ENCODE measurements around the gene TAS2R19. TPM values are rescaled to one million over a fixed set of nuclear protein-coding genes. Genes with fewer than 3 reads are reported as not detected.
"Not testable (repeated sequence)": the region's sequence is repeated elsewhere in the genome, so short reads cannot be mapped to it uniquely, and the experiment has no call there.

The TAS2R19 gene
- 0.32 and 0.55 TPM in 2 replicates for total RNA-seq (2014; rRNA removed; shearing (Covaris generic))
- 0.45 TPM in 1 of 2 replicates, not detected in the other for polyA plus RNA-seq (2015; cell fraction: cytosol; rRNA removed)
- 1.0 and 2.7 TPM in 2 replicates for polyA plus RNA-seq (2015; cell fraction: nucleus; rRNA removed)

- in situ Hi-C loops (cut with HindIII; ENCODE audit: low pct_unique_long_range_greater_than_20kb, low sequenced_read_pairs), result no loop called here
- no peak for DNase-seq (ENCODE audit: low read depth, low spot score)
These were observed at the start of gene TAS2R19 for GRCh38 chr12:11022520-11022919. TSS of gene TAS2R19 (minus strand) at chr12:11022620. CDS start at chr12:11022571, 49 bp downstream.

DNA sequence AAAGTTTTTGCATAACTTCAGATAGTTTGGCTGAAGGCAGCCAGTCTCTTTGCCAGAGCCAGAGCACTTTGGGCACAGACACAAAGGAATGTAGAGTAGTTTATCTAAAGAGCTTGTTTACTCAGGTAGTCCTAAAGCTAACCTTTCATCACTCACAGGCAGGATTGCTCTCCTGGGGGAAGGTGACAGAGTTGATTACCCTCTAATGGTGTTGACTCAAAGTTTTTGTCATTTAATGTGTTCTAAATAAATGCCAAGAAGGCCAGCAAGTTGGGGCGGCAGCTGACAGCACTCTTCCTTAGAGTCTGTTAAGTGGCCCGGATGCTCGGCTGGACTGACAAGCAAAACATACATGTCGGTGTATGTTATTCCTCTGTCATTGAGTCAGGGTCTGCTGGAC, 49.0 kb upstream of the TAS2R19 start:
- in situ Hi-C loops (cut with HindIII; ENCODE audit: low pct_unique_long_range_greater_than_20kb, low sequenced_read_pairs), result no loop called here
- no peak for DNase-seq (ENCODE audit: low read depth, low spot score)

DNA sequence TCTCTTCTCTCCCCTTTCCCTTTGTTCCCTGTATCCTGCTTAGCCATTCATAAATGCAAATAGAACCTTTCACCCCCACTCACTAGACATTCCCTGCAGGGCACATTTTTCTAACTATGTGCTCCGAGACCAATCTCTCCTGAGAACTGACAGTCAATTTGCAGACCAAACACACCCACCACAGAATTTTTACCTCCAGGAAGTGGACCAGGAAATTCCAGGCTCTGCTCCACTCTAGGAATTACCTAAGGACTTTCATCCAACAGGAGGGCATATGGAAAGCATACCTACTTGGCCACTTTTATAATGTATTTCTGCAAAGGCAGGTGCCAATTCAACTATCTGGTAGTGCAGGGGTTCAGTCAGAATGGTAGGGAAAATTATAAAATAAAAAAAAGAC, 48.6 kb upstream of the TAS2R19 start:
- no peak for DNase-seq (ENCODE audit: low read depth, low spot score)
- in situ Hi-C loops (cut with HindIII; ENCODE audit: low pct_unique_long_range_greater_than_20kb, low sequenced_read_pairs), result no loop called here

DNA sequence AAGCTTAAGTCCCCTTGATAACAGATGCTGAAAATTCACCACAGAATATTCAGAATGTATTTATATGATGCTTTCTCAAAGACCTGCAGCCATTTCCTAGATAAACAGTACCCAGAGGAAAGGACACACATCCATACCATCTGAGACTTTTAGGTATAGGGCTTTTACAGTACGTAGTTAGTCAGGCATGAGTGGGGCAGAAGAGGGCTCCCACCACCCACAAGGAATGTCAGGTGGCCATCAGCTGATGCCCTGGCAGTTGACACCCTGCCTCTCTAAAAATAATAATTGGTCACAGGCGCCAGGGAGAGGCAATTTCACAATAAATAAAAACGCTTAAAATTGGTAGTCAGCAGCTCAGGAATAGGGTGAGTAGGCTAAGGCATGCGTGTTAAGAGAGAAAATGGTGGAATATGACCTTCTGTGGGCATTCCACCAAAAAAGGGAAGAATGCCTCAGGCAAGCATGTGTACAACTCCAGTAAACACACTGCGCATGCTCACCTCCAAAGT, 47.5 kb upstream of the TAS2R19 start:
- DNase-seq (ENCODE audit: low read depth, low spot score), result no peak
- in situ Hi-C loops (cut with HindIII; ENCODE audit: low pct_unique_long_range_greater_than_20kb, low sequenced_read_pairs), result no loop called here

DNA sequence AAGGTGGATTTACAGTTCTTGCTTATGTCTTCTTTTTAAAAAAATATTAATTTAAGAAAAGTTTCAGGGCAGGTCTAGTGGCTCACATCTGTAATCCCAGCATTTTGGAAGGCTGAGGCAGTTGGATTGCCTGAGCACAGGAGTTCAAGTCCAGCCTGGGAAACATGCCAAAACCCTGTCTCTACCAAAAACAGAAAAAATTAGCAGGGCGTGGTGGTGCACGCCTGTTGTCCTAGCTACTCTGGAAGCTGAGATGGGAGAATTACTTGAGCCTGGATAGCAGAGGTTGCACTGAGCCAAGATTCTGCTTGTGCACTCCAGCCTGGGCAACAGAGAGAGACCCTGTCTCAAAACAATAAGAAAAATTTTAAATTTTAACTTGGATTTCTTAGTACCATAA, 45.1 kb upstream of the TAS2R19 start:
- DNase-seq (ENCODE audit: low read depth, low spot score), result no peak
- in situ Hi-C loops (cut with HindIII; ENCODE audit: low pct_unique_long_range_greater_than_20kb, low sequenced_read_pairs), result no loop called here

DNA sequence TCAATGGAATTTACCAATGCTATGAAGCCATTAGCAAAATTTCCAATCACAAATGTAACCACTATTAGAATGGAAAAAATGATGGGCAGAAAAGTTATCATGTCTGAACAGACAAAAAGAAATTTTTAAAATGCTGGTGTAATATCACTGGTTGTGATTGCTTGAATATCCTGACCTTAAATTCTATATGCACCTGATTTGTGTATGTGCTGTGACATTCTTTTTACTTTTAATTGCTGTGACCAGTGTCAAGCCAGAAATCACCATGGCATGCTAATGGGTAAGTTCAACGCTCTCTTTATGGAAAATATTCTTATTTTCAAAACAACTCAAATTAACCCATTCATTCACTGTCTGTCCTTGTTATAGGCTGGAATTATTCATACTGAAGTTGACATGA, 39.8 kb upstream of the TAS2R19 start, which contains the start of gene TAS2R46:
TAS2R46 (minus strand) TSS at position 101 of the 400 bp plus-strand sequence; CDS start at position 101, 0 bp downstream.
- DNase-seq (ENCODE audit: low read depth, low spot score); in situ Hi-C loops (cut with HindIII; ENCODE audit: low pct_unique_long_range_greater_than_20kb, low sequenced_read_pairs): not testable (repeated sequence)

DNA sequence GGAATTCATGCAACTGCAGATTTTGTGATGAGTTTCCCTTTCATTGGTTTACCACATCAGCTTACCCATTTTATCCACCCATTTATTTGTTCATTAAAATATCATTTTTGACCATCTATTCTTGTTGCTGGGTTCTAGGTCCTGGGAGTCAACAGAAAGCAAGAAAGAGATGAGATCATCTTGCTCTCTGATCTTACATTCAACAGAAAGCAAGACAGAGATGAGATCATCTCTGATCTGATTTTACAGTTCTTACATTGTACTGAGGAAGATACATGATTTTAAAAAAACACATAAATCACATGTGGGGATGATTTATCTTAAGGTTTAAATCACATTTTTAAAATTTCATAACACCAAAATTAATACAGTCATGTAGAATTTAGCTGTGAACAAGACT, 37.4 kb upstream of the TAS2R19 start:
- no peak for DNase-seq (ENCODE audit: low read depth, low spot score)
- in situ Hi-C loops (cut with HindIII; ENCODE audit: low pct_unique_long_range_greater_than_20kb, low sequenced_read_pairs), result no loop called here

- DNase-seq (ENCODE audit: low read depth, low spot score), result no peak
- in situ Hi-C loops (cut with HindIII; ENCODE audit: low pct_unique_long_range_greater_than_20kb, low sequenced_read_pairs), result no loop called here
These were observed 36.6 kb upstream of the TAS2R19 start for GRCh38 chr12:11059041-11059440.

GRCh38 chr12:11055306-11055705, 32.9 kb upstream of the TAS2R19 start:
- DNase-seq (ENCODE audit: low read depth, low spot score), result no peak
- in situ Hi-C loops (cut with HindIII; ENCODE audit: low pct_unique_long_range_greater_than_20kb, low sequenced_read_pairs), result no loop called here

- in situ Hi-C loops (cut with HindIII; ENCODE audit: low pct_unique_long_range_greater_than_20kb, low sequenced_read_pairs); DNase-seq (ENCODE audit: low read depth, low spot score): not testable (repeated sequence)
These were observed 27.5 kb upstream of the TAS2R19 start for GRCh38 chr12:11049806-11050531.

DNA sequence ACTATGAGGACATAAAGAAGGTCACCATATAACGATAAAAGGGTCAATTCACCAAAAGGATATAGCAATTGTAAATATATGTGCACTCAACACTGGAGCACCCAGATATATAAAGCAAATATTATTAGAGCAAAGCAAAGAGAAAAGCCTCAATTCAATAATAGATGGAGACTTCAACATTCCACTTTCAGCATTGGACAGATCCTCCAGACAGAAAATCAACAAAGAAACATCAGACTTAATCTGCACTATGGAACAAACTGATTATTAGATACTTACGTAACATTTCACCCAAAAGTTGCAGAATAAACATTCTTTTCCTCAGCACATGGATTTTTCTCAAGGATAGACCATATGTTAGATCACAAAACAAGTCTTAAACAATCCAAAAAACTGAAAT, 18.9 kb upstream of the TAS2R19 start:
- in situ Hi-C loops (cut with HindIII; ENCODE audit: low pct_unique_long_range_greater_than_20kb, low sequenced_read_pairs), result not testable (repeated sequence)

GRCh38 chr12:11040162-11040561, 17.7 kb upstream of the TAS2R19 start:
- DNase-seq (ENCODE audit: low read depth, low spot score), result no peak
- in situ Hi-C loops (cut with HindIII; ENCODE audit: low pct_unique_long_range_greater_than_20kb, low sequenced_read_pairs), result no loop called here

More for the DNA sequence above, 18.9 kb upstream of the TAS2R19 start:
- not testable (repeated sequence) for DNase-seq (ENCODE audit: low read depth, low spot score)

GRCh38 chr12:11039171-11039570, 16.8 kb upstream of the TAS2R19 start:
- in situ Hi-C loops (cut with HindIII; ENCODE audit: low pct_unique_long_range_greater_than_20kb, low sequenced_read_pairs), result no loop called here
- no peak for DNase-seq (ENCODE audit: low read depth, low spot score)

DNA sequence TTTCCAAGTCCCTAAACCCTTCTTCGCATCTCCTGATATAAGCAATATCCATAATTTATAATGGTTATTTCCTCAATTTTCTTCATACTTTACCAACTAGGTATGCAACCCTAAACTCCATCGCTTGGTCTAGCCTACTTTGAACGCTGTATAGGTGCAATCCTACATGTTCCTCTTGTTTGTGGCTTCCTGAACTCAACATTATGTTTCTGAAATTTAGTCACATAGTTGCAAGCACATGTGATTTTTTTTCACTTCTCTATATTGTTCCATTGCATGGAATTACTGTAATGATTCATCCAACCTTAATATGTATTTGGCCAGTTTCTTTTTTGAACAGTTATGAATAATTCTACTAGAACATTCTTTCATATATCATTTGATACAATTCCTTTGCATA, 11.5 kb upstream of the TAS2R19 start:
- in situ Hi-C loops (cut with HindIII; ENCODE audit: low pct_unique_long_range_greater_than_20kb, low sequenced_read_pairs); DNase-seq (ENCODE audit: low read depth, low spot score): not testable (repeated sequence)

GRCh38 chr12:11031307-11031706, 8.9 kb upstream of the TAS2R19 start, which contains the start of gene TAS2R31:
TSS of gene TAS2R31 (minus strand) at chr12:11031407. CDS start at chr12:11031335, 72 bp downstream.
- in situ Hi-C loops (cut with HindIII; ENCODE audit: low pct_unique_long_range_greater_than_20kb, low sequenced_read_pairs), result no loop called here
- DNase-seq (ENCODE audit: low read depth, low spot score), result no peak

- DNase-seq (ENCODE audit: low read depth, low spot score), result peak; percentile 55
- in situ Hi-C loops (cut with HindIII; ENCODE audit: low pct_unique_long_range_greater_than_20kb, low sequenced_read_pairs), result no loop called here
These were observed 3.7 kb upstream of the TAS2R19 start for GRCh38 chr12:11026118-11026517.

GRCh38 chr12:11023387-11023786, 967 bp upstream of the TAS2R19 start:
- in situ Hi-C loops (cut with HindIII; ENCODE audit: low pct_unique_long_range_greater_than_20kb, low sequenced_read_pairs), result no loop called here
- DNase-seq (ENCODE audit: low read depth, low spot score), result no peak

DNA sequence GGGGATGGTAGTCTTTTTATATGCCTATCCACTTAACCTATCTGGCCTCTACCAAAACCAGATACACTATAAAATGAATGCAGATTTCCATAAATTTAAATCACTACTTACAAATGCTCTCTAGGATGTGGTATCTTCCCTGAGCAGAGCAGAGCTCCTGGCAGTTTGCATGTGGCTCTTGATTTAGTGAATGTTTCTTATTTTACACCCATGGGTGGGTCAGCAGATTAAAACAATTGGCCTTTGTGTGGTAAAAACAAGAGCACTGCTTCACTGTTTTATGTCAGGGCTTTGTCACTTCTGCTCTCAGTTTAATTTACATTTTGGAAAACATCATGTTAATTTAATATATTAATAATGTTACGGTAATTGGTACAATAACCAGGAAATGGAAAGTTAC, 5.5 kb downstream of the TAS2R19 start:
- in situ Hi-C loops (cut with HindIII; ENCODE audit: low pct_unique_long_range_greater_than_20kb, low sequenced_read_pairs), result no loop called here
- DNase-seq (ENCODE audit: low read depth, low spot score), result peak; percentile 78

Measured in SK-MEL-5 (cell line).